Mucosa of rectum (tissue), 2 donors: Measurements from ENCODE around the gene CHID1.

ENCODE experiments used
- H3K27ac ChIP-seq, 2 donors: one replicate each; pipeline ENCODE4 v1.7.0; 2013; ENCODE audit warnings: inconsistent platforms in 2 of 2, low read depth in 2 of 2, low read length in 2 of 2
- H3K27me3 ChIP-seq, 2 donors: one replicate each; pipeline ENCODE4 v1.7.0; 2013; ENCODE audit warnings: low read length in 2 of 2; ENCODE audit not compliant: control insufficient read depth in 2 of 2, insufficient read depth in 2 of 2
- H3K36me3 ChIP-seq, 2 donors: one replicate each; pipeline ENCODE4 v1.7.0; 2013; ENCODE audit warnings: low read length in 2 of 2; ENCODE audit not compliant: control insufficient read depth in 2 of 2, insufficient read depth in 2 of 2
- H3K4me1 ChIP-seq, 2 donors: one replicate each; pipeline ENCODE4 v1.7.0; 2013; ENCODE audit warnings: low read length in 2 of 2, mild to moderate bottlenecking in 1 of 2; ENCODE audit not compliant: control insufficient read depth in 2 of 2, insufficient read depth in 2 of 2
- H3K4me3 ChIP-seq, 2 donors: one replicate each; pipeline ENCODE4 v1.7.0; 2013; ENCODE audit warnings: low read length in 2 of 2
- H3K9ac ChIP-seq, 2 donors: one replicate each; pipeline ENCODE4 v1.7.0; 2013; ENCODE audit warnings: low read length in 2 of 2, low read depth in 1 of 2, mild to moderate bottlenecking in 1 of 2
- H3K9me3 ChIP-seq, 2 donors: one replicate each; pipeline ENCODE4 v1.7.0; 2013; ENCODE audit warnings: low read length in 2 of 2; ENCODE audit not compliant: control insufficient read depth in 2 of 2
- donor health status: healthy.
- donor health status: Normal muscosa, but diverticular disease.

CHID1 gene

DNA sequence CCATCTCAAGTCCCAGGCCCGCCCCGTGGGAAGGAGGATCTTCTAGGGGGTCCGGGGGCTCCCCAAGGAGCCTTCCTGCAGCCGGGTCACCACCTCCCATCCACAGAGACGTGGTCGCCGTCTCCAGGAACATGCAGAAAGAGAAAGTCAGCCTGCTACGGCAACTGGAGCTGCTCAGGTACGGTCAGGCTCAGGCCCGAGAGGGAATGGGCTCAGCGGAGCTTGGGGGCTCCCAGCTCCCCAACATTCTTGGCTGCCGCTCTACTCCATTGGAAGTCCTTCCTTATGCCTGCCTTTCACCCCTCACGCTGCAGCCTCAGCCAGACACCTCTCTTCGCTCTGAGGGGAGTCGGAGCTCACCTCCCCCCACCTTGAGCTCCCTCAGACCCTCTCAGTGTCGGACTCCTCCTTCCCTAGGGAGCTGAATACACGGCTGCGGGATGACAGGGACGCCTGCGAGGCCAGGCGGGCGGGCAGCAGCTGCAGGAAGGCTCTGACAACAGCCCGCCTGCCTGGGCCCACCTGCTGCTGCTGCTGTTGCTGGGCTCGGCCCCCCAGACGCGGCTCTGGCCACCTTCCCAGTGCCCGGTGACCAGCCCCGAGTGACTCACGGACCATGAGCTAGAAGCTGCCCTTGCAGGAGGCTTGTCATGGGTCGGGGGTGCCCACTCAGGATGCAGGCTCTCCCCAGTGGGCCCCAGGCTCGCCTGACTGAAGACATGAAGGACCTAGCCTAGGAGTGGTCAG, 79.3 kb downstream of the CHID1 start:
- Histone ChIP-seq H3K36me3 (peaks cover 2 to 3% of the 10 kb centered on the region in 2 donors), H3K27ac (no peak overlapping the region), H3K27me3 (no peaks in the 10 kb centered on the region), H3K4me1 (peaks cover 67 to 72% of the 10 kb centered on the region in 2 donors), H3K4me3 (no peak overlapping the region), H3K9me3 (no peaks in the 10 kb centered on the region), H3K9ac (no peak overlapping the region)

DNA sequence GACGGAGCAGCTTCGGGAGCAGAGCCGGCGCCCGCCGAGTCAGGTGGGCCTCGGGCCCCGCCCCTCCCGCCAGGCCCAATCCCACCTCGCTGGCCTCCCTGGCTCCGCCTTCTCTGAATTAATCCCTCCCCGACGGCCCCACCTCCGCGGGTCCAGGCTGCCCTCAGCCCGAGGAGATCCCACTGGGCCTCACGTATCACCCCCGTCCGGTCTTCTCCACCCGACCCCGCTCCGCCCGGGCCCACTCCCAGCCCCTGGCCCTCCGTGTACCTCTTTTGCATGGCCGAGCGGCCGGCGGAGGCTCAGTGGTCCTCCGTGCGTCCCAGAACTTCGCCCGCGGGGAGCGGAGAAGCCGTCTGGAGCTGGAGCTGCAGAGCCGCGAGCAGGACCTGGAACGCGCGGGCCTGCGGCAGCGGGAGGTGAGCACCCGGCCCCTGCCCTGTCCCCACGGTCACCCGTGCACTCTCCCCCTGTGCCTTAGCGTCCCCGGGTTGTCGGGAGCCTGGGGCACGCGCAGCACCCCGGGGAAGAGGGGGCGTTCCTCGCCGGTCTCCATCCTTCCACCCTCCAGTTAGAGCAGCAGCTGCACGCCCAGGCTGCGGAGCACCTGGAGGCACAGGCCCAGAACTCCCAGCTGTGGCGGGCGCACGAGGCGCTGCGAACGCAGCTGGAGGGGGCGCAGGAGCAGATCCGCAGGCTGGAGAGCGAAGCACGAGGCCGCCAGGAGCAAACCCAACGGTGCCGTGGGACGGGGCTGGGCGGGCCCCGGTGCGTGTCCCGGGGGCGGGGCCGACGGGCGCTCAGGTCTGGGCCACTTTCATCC, 80.1 kb downstream of the CHID1 start:
- H3K9me3 ChIP-seq = no peaks in the 10 kb centered on the region
- peak overlapping the region in 1 of 2 donors; percentile 29 for H3K9ac ChIP-seq
- no peak overlapping the region for H3K27ac ChIP-seq
- no peaks in the 10 kb centered on the region for H3K36me3 ChIP-seq
- peaks cover 67 to 79% of the 10 kb centered on the region in 2 donors for H3K4me1 ChIP-seq
- peak overlapping the region; percentile 41 to 65 for H3K4me3 ChIP-seq
- H3K27me3 ChIP-seq = no peaks in the 10 kb centered on the region

DNA sequence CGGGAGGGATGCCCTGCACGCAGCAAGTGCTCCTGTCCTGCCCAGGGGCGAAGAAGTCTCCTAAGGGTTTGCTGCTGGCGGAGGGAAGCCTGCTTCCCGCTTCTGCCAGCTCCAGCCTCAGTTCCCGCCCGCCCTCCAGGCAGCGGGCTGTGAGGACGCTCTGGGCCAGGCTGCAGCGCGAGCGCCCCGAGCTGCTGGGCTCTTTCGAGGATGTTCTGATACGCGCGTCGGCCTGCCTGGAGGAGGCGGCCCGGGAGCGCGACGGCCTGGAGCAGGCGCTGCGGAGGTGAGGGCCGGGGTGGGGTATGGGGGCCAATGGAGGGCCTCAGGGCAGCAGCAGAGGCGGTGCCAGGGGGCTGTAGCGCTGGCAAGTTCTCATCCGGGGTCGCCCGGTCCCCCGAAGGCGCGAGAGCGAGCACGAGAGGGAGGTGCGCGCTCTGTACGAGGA, 80.7 kb downstream of the CHID1 start:
- H3K9ac ChIP-seq = no peak overlapping the region
- H3K36me3 ChIP-seq = peaks cover 0 to 3% of the 10 kb centered on the region in 2 donors
- H3K4me3 ChIP-seq = peak overlapping the region; percentile 41 to 65
- no peaks in the 10 kb centered on the region for H3K9me3 ChIP-seq
- peak overlapping the region in 1 of 2 donors; percentile 91 for H3K27ac ChIP-seq
- H3K4me1 ChIP-seq = peaks cover 67 to 81% of the 10 kb centered on the region in 2 donors
- no peaks in the 10 kb centered on the region for H3K27me3 ChIP-seq

DNA sequence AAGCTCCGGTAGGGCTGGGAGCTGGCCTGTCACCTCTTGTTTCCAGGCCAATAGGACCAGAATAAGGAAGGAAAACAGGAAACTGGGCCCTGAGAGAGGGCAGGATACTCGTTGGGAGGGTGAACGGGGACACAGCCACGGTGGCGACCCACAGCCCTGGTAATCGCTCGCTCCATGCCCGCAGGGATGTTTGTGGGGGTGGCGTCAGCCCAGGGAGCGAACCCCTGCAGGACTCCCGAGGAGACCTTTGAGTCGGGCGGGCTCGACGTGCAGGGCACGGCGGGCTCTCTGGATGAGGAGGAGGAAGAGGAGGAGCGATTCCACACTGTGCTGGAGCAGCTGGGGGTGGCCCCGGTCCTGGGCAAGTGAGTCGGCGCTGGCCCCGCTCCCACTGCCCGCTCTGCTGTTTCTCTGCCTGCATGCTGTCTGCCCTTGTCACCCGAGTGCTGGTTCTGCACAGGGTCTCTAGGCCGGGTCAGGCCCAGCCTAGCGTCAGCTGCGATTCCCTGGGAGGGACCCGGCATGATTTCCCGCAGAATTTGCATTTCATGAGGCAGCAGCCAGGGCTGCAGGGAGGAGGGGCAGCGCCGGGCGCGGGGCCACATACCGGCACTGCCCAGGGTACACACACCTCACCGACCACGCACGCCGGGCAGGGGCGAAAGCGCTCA, 81.3 kb downstream of the CHID1 start:
- peaks cover 62 to 81% of the 10 kb centered on the region in 2 donors for H3K4me1 ChIP-seq
- peak overlapping the region; percentile 41 to 65 for H3K4me3 ChIP-seq
- H3K36me3 ChIP-seq = peaks cover 0 to 4% of the 10 kb centered on the region in 2 donors
- peak overlapping the region; percentile 89 to 91 for H3K27ac ChIP-seq
- no peaks in the 10 kb centered on the region for H3K9me3 ChIP-seq
- peak overlapping the region in 1 of 2 donors; percentile 93 for H3K9ac ChIP-seq
- no peaks in the 10 kb centered on the region for H3K27me3 ChIP-seq

DNA sequence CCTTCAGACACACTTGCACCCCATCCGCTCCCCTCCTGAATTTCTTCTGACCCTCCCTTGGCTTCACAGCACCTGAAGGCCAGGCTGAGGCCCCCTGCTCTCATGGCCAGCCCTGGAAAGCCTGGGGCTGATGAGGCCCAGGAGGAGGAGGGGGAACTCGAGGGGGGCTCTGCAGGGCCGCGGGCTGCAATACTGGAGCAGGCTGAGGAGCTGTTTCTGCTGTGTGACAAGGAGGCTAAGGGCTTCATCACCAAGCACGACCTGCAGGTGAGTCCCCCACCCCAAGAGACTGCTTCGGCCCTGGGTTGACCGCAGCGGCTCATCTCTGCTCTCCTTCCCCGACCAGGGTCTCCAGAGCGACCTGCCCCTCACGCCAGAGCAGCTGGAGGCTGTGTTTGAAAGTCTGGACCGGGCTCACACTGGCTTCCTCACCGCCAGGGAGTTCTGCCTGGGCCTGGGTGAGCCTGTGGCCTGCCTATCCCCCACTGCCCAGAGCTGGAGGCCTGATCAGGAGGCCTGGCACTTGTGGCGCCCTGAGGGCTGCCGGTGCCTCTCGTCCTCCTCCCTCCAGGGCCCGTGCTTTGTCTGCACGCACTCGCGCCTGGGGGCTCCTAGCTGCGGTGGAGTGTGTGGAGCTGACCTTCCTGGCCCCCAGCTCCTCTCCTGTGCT, 82.0 kb downstream of the CHID1 start:
- H3K4me1 ChIP-seq = peaks cover 56 to 78% of the 10 kb centered on the region in 2 donors
- H3K9ac ChIP-seq = peak overlapping the region in 1 of 2 donors; percentile 93
- no peaks in the 10 kb centered on the region for H3K9me3 ChIP-seq
- peaks cover 4 to 8% of the 10 kb centered on the region in 2 donors for H3K36me3 ChIP-seq
- H3K4me3 ChIP-seq = peak overlapping the region; percentile 41 to 65
- peak overlapping the region; percentile 89 to 91 for H3K27ac ChIP-seq
- no peaks in the 10 kb centered on the region for H3K27me3 ChIP-seq

DNA sequence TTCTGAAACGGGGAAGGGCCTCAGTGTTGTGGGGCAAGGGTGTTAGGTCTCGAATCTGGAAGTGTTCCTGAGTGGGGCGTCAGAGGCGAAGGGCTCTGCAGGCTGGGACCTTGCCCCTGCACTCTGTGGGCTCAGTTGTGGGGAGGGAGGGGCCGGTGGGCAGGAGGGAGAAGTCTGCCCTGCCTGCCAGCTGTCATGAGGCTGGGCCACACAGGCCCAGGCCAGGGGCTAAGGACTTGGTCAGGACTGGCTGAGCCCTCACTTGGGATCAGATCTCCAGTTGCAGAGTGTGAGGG, 82.8 kb downstream of the CHID1 start, which contains the start of gene CRACR2B:
Gene CRACR2B, plus strand, starts transcription at position 23 of the 296 bp plus-strand sequence. CDS start 689 bp downstream, outside the sequence.
- peaks cover 8 to 9% of the 10 kb centered on the region in 2 donors for H3K36me3 ChIP-seq
- peak within 1 kb of the TSS; percentile 60 to 74 for H3K4me3 ChIP-seq
- peak within 1 kb of the TSS; percentile 48 to 93 for H3K9ac ChIP-seq
- H3K27ac ChIP-seq = peak within 1 kb of the TSS; percentile 89 to 91
- no peaks in the 10 kb centered on the region for H3K27me3 ChIP-seq
- H3K9me3 ChIP-seq = no peaks in the 10 kb centered on the region
- peaks cover 53 to 78% of the 10 kb centered on the region in 2 donors for H3K4me1 ChIP-seq

DNA sequence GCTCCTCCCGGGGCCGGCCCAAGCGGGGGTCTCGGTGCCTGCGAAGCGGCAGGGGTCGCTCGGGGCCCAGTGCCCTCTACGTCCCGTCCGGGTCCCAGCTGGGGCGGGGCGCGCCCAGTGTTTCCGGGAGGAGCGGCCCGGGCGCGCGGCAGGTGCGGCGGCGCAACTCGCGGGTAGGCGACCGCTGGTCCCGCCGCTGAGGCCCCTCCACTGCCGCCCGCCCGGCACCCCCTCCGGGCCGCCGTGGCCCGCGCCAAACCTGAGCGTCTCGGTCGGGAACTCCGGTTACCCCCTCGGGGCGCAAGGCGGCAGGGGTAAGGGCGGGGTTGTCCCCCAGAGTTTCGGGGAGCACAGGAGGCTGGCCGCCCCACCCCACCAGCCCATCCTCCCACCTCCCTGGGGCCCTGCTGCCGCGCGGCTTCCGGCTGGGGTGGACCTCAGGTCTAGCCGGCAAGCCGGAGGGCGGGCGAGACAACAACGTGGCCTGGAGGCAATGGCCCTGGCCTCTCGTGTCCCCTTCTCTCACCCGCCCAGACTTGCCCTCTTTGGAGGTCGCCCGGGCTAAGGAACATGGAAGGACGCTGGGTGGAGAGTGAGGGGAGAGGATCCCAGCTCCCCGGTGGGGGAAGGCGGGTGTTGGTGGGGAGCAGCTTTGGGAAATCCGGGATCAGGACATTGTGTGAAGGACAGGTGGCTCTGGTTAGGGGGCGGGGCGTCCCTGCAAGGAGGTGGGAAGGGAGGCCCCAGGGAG, 83.3 kb downstream of the CHID1 start:
- H3K36me3 ChIP-seq = peaks cover 11 to 12% of the 10 kb centered on the region in 2 donors
- H3K9me3 ChIP-seq = no peaks in the 10 kb centered on the region
- peaks cover 50 to 76% of the 10 kb centered on the region in 2 donors for H3K4me1 ChIP-seq
- H3K4me3 ChIP-seq = peak overlapping the region; percentile 60 to 74
- H3K27ac ChIP-seq = peak overlapping the region; percentile 89 to 91
- H3K27me3 ChIP-seq = no peaks in the 10 kb centered on the region
- H3K9ac ChIP-seq = peak overlapping the region; percentile 48 to 93

DNA sequence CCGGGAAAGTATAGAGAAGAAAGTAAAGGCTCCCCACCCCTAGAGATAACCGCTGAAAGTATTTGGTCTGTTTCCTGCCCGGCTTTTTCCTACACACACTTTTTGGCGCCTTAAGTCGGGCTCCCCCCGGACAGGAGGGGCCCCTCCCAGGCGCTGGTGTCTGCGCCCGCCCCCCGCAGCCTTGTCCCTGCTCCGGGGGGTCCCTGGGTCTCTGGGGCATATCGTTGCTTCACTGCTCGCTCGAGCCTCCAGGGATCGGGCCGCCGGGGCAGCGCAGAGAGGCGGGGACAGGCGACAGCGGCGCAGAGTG, 83.8 kb downstream of the CHID1 start:
- H3K27ac ChIP-seq = peak overlapping the region; percentile 89 to 91
- peak overlapping the region; percentile 60 to 74 for H3K4me3 ChIP-seq
- H3K9me3 ChIP-seq = no peaks in the 10 kb centered on the region
- H3K4me1 ChIP-seq = peaks cover 48 to 73% of the 10 kb centered on the region in 2 donors
- H3K9ac ChIP-seq = peak overlapping the region; percentile 48 to 93
- no peaks in the 10 kb centered on the region for H3K27me3 ChIP-seq
- peaks cover 14 to 16% of the 10 kb centered on the region in 2 donors for H3K36me3 ChIP-seq

DNA sequence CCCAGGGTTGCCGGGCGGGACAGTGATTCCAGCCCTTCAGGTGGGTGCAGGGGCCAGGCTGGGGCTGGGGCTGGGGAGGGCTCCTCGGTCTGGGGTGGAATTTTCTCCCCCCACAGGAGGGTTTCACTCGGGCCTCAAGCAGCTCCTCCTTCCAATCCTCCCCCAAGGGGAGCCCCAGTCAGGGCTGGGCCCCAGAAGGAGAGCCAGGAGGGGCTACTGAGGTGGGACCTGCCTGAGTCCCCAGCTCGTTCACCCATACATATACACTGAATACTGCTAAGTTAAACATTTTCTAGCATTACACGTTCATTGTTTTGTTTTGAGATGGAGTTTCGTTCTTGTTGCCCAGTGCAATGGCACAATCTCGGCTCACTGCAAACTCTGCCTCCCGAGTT, 84.4 kb downstream of the CHID1 start:
- Histone ChIP-seq H3K9me3 (no peaks in the 10 kb centered on the region), H3K36me3 (peaks cover 14 to 21% of the 10 kb centered on the region in 2 donors), H3K27ac (peak overlapping the region; percentile 89 to 91), H3K27me3 (no peaks in the 10 kb centered on the region), H3K4me1 (peaks cover 51 to 75% of the 10 kb centered on the region in 2 donors), H3K4me3 (peak overlapping the region in 1 of 2 donors; percentile 60), H3K9ac (peak overlapping the region in 1 of 2 donors; percentile 93)
